MM.1S (cell line): ENCODE results near the gene DNAH6.

Experiments
- DNase-seq: peaks from one replicate; pipeline ENCODE4 v3.0.0-alpha.2; 2015
- H2AFZ ChIP-seq: fragments of 300-600 bp; sonication (generic); 2 replicates; pipeline ENCODE4 v1.6.0; 2016; ENCODE audit warnings: antibody characterized with exemption, low read length
- H3F3A ChIP-seq: fragments of 300-600 bp; sonication (generic); 2 replicates; pipeline ENCODE4 v1.6.1; 2016; ENCODE audit warnings: mild to moderate bottlenecking, antibody characterized with exemption, low read length, moderate library complexity, mixed read lengths; ENCODE audit not compliant: insufficient read depth
- H3K27ac ChIP-seq: fragments of 300-600 bp; sonication (generic); 2 replicates; pipeline ENCODE4 v1.5.1; 2016; ENCODE audit warnings: mild to moderate bottlenecking, low read length
- H3K27me3 ChIP-seq: fragments of 300-600 bp; sonication (generic); replicated peaks from 2 replicates; pipeline ENCODE4 v1.6.0; 2016; ENCODE audit warnings: low read length; ENCODE audit not compliant: insufficient read depth
- H3K36me3 ChIP-seq: fragments of 300-600 bp; sonication (generic); replicated peaks from 2 replicates; pipeline ENCODE4 v1.6.1; 2016; ENCODE audit warnings: mild to moderate bottlenecking, low read length, mixed read lengths; ENCODE audit not compliant: insufficient read depth
- H3K4me1 ChIP-seq: fragments of 300-600 bp; sonication (generic); 2 replicates; pipeline ENCODE4 v1.6.1; 2016; ENCODE audit warnings: low read length, mixed read lengths
- H3K4me2 ChIP-seq: fragments of 300-600 bp; sonication (generic); 2 replicates; pipeline ENCODE4 v1.6.0; 2016; ENCODE audit warnings: low read depth, low read length
- H3K4me3 ChIP-seq: fragments of 300-600 bp; sonication (generic); 2 replicates; pipeline ENCODE4 v1.5.1; 2016; ENCODE audit warnings: low read length, mixed read lengths
- H3K79me2 ChIP-seq: fragments of 300-600 bp; sonication (generic); 2 replicates; pipeline ENCODE4 v1.6.1; 2016; ENCODE audit warnings: mixed run types, low read length, mixed read lengths
- H3K9ac ChIP-seq: fragments of 300-600 bp; sonication (generic); 2 replicates; pipeline ENCODE4 v1.6.1; 2016; ENCODE audit warnings: low read length, mixed read lengths
- H3K9me2 ChIP-seq: fragments of 300-600 bp; sonication (generic); replicated peaks from 2 replicates; pipeline ENCODE4 v1.6.1; 2016; ENCODE audit warnings: mild to moderate bottlenecking, low read length, mixed read lengths; ENCODE audit not compliant: insufficient read depth
- H3K9me3 ChIP-seq: fragments of 300-600 bp; sonication (generic); replicated peaks from 2 replicates; pipeline ENCODE4 v1.6.1; 2016; ENCODE audit warnings: mild to moderate bottlenecking, low read length, mixed read lengths; ENCODE audit not compliant: insufficient read depth
- H4K20me1 ChIP-seq: fragments of 300-600 bp; sonication (generic); 2 replicates; pipeline ENCODE4 v1.6.1; 2016; ENCODE audit warnings: mild to moderate bottlenecking, low read length, moderate library complexity, mixed read lengths; ENCODE audit not compliant: insufficient read depth
- CTCF ChIP-seq: fragments of 300-600 bp; sonication (generic); IDR thresholded peaks from 2 replicates; pipeline ENCODE4 v1.5.1; 2016; ENCODE audit warnings: antibody characterized with exemption, low read length, mixed read lengths
- EZH2 ChIP-seq: fragments of 300-600 bp; sonication (generic); optimal IDR thresholded peaks from 2 replicates; pipeline ENCODE3; 2017; ENCODE audit warnings: low read depth, mild to moderate bottlenecking, antibody characterized with exemption, low read length, mixed read lengths
- EZH2phosphoT487 ChIP-seq: fragments of 300-600 bp; sonication (generic); IDR thresholded peaks from 2 replicates; pipeline ENCODE4 v1.6.1; 2018; ENCODE audit warnings: antibody characterized with exemption, low read length

Gene DNAH6

DNA sequence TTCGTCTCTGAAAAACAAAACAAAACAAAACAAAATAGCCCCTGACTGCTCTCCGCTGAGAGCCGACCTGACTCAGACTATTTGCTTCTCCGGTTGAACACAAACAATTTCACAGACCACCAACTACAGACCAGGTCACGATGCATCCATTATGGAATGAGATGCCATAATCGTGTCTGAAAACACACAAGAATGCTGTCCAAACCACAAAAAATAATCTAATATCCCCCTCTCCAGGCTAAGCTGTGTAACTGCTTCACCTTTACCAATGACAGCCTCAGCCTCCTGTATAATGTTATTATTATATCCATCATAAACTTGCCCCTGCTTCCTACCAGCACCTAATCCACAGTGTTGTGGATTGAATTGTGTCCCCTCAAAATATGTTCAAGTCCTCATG is 114.7 kb downstream of the DNAH6 start:
- Histone ChIP-seq H4K20me1 (no peaks in the 10 kb centered on the region), H3K27me3 (no peaks in the 10 kb centered on the region), H3K36me3 (no peaks in the 10 kb centered on the region), H3K27ac (no peak overlapping the region), H3F3A (no peaks in the 10 kb centered on the region), H3K79me2 (no peaks in the 10 kb centered on the region), H3K9me3 (no peaks in the 10 kb centered on the region), H3K9me2 (no peaks in the 10 kb centered on the region), H3K9ac (no peak overlapping the region), H3K4me2 (no peak overlapping the region), H3K4me1 (peaks cover 18% of the 10 kb centered on the region), H3K4me3 (no peak overlapping the region), H2AFZ (no peak overlapping the region)
- TF ChIP-seq EZH2phosphoT487, result no peak
- peak; percentile 73 for TF ChIP-seq CTCF
- peak; percentile 47 for DNase-seq

- no peaks in the 10 kb centered on the region for H3K9me2 ChIP-seq
- no peak overlapping the region for H3K4me2 ChIP-seq
- no peak overlapping the region for H3K4me3 ChIP-seq
- no peak for TF ChIP-seq EZH2
- TF ChIP-seq EZH2phosphoT487, result no peak
- TF ChIP-seq CTCF, result no peak
- H4K20me1 ChIP-seq, result no peaks in the 10 kb centered on the region
- H3K27me3 ChIP-seq, result no peaks in the 10 kb centered on the region
- peaks cover 18% of the 10 kb centered on the region for H3K4me1 ChIP-seq
- H2AFZ ChIP-seq, result no peak overlapping the region
- H3K27ac ChIP-seq, result no peak overlapping the region
- H3K9ac ChIP-seq, result no peak overlapping the region
- H3K9me3 ChIP-seq, result no peaks in the 10 kb centered on the region
- no peaks in the 10 kb centered on the region for H3K79me2 ChIP-seq
- no peaks in the 10 kb centered on the region for H3F3A ChIP-seq
- H3K36me3 ChIP-seq, result no peaks in the 10 kb centered on the region
- DNase-seq, result no peak
Measured at GRCh38 chr2:84631985-84632384, 115.7 kb downstream of the DNAH6 start.

DNA sequence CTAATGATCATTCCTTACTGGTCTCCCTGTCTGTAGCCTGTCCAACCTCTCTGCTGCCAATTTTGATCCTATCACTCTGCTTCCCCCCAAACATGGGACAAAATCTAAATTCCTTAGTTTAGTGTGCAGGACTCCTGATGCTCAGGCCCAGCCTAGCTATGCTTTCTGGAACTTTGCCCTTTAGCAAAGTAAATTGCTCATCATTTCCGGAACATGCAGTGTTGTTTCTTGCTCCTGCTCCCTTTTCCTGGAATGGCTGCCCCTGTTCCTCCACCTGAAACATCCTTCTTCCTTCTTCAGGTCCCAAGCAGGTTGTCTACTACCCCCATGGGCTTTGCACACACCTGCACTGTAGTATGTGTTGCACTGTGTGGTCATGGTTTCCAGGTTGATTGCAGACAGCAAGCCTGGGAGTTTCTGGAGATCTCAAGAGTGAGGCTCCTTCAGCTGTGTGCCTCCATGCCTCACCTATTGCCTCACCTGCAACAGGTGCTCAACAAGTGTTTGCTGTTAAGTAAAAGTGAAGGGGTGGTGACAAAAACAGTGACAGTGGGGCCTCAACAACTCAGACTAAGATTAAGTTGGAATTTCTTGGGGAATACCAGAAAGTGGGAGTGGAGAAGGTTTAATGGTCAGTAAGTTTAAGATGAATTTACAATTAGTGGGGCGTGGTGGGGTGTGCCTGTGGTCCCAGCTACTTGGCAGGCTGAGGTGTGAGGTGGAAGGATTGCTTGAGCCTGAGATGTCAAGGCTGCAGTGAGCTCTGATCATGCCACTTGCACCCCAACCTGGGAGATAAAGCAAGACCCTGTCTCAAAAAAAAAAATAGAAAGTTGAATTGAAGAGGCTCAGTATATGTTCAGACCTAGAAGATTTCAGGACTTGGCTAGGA is 120.0 kb downstream of the DNAH6 start:
- Histone ChIP-seq H3K9me3 (no peaks in the 10 kb centered on the region), H3K9me2 (no peaks in the 10 kb centered on the region), H3K9ac (no peak overlapping the region), H3K4me3 (no peak overlapping the region), H3F3A (no peaks in the 10 kb centered on the region), H4K20me1 (no peaks in the 10 kb centered on the region), H3K4me2 (no peak overlapping the region), H3K4me1 (no peaks in the 10 kb centered on the region), H3K27ac (no peak overlapping the region), H2AFZ (no peak overlapping the region), H3K36me3 (no peaks in the 10 kb centered on the region), H3K27me3 (no peaks in the 10 kb centered on the region), H3K79me2 (no peaks in the 10 kb centered on the region)
- TF ChIP-seq CTCF (no peak), EZH2phosphoT487 (no peak), EZH2 (no peak)
- DNase-seq, result no peak
